HepG2 (cell line): ENCODE results near the gene MUCL3. TPM values are rescaled to one million over a fixed set of nuclear protein-coding genes. Genes with fewer than 3 reads are reported as not detected.

ENCODE experiments used
- CENPX ChIP-seq: sonication (generic); formaldehyde crosslinking; IDR thresholded peaks from 2 replicates; pipeline ENCODE4 v1.9.0; 2021; ENCODE audit warnings: mild to moderate bottlenecking, missing genetic modification reagents, moderate library complexity
- FOXJ3 ChIP-seq: sonication (generic); formaldehyde crosslinking; IDR thresholded peaks from 2 replicates; pipeline ENCODE4 v1.4.0; 2020; ENCODE audit warnings: missing genetic modification reagents, mild to moderate bottlenecking, borderline replicate concordance
- PAWR ChIP-seq: sonication (generic); formaldehyde crosslinking; IDR thresholded peaks from 2 replicates; pipeline ENCODE4 v1.4.0; 2020; ENCODE audit warnings: missing genetic modification reagents, mild to moderate bottlenecking, borderline replicate concordance
- POGZ ChIP-seq: sonication (generic); formaldehyde crosslinking; IDR thresholded peaks from 2 replicates; pipeline ENCODE4 v1.4.0; 2020; ENCODE audit warnings: mild to moderate bottlenecking, missing genetic modification reagents
- RBAK ChIP-seq: sonication (generic); formaldehyde crosslinking; IDR thresholded peaks from 2 replicates; pipeline ENCODE4 v1.5.1; 2020; ENCODE audit warnings: mild to moderate bottlenecking, missing genetic modification reagents
- RFXAP ChIP-seq: sonication (generic); formaldehyde crosslinking; IDR thresholded peaks from 2 replicates; pipeline ENCODE4 v1.4.0; 2020; ENCODE audit warnings: missing genetic modification reagents, borderline replicate concordance
- SOX6 ChIP-seq, 2 experiments: fragments of 450-650 bp in 1 of 2; sonication (generic) in 1 of 2; formaldehyde crosslinking in 1 of 2; IDR thresholded peaks; 2 replicates each; pipeline versions ENCODE4 v1.4.0 to v1.6.1; 2017 to 2020; ENCODE audit warnings: antibody characterized with exemption in 1 of 2, mild to moderate bottlenecking in 1 of 2, missing genetic modification reagents in 1 of 2
- SP5 ChIP-seq: IDR thresholded peaks from 2 replicates; pipeline ENCODE4 v1.6.1; 2016; ENCODE audit warnings: low read depth, borderline replicate concordance
- TEAD2 ChIP-seq: sonication (generic); formaldehyde crosslinking; IDR thresholded peaks from 2 replicates; pipeline ENCODE4 v1.9.0; 2021; ENCODE audit warnings: missing genetic modification reagents
- ZNF207 ChIP-seq: fragments of 450-650 bp; IDR thresholded peaks from 2 replicates; pipeline ENCODE4 v1.6.1; 2016; ENCODE audit warnings: antibody characterized with exemption, borderline replicate concordance
- ZNF33B ChIP-seq: sonication (generic); formaldehyde crosslinking; IDR thresholded peaks from 2 replicates; pipeline ENCODE4 v1.5.1; 2020; ENCODE audit warnings: mild to moderate bottlenecking, missing genetic modification reagents
- ZNF572 ChIP-seq: sonication (generic); formaldehyde crosslinking; IDR thresholded peaks from 2 replicates; pipeline ENCODE4 v1.5.1; 2020; ENCODE audit warnings: mild to moderate bottlenecking, missing genetic modification reagents
- polyA plus RNA-seq, 8 experiments: library from polyadenylated mRNA; depleted of rRNA in 3 of 8; stranded (reverse) in 7 of 8; unstranded in 1 of 8; fragments of >200 nt; fragmentation: Illumina TruSeq in 4 of 8; extraction: Trizol in 4 of 8; gene quantifications; 2 replicates each; pipeline versions ENCODE4 v1.2.1 to v1.2.3, GENCODE V29; 2011 to 2016; ENCODE audit warnings: low read depth in 4 of 8, missing spikeins in 1 of 8, mixed read lengths in 1 of 8; ENCODE audit not compliant: insufficient read depth in 1 of 8
- total RNA-seq, 5 experiments: library from RNA; depleted of rRNA; stranded (reverse); fragments of >200 nt; fragmentation: Illumina TruSeq; extraction: Trizol; gene quantifications; 2 replicates each; pipeline ENCODE4 v1.2.3, GENCODE V29; 2016; ENCODE audit warnings: low read depth in 1 of 5
- TF ChIP-seq, protein P1 (sequence below): sonication (generic); formaldehyde crosslinking; IDR thresholded peaks from 2 replicates; pipeline ENCODE4 v1.4.0; 2020; ENCODE audit warnings: missing genetic modification reagents, low read depth, mild to moderate bottlenecking, borderline replicate concordance
- TF ChIP-seq, protein P2 (sequence below): sonication (generic); formaldehyde crosslinking; IDR thresholded peaks from 2 replicates; pipeline ENCODE4 v1.4.0; 2020; ENCODE audit warnings: mild to moderate bottlenecking, missing genetic modification reagents
- TF ChIP-seq, protein P3 (sequence below): sonication (generic); formaldehyde crosslinking; IDR thresholded peaks from 2 replicates; pipeline ENCODE4 v1.9.0; 2022; ENCODE audit warnings: missing genetic modification reagents, mild to moderate bottlenecking, borderline replicate concordance
- TF ChIP-seq, protein P4 (sequence below): sonication (generic); formaldehyde crosslinking; IDR thresholded peaks from 2 replicates; pipeline ENCODE4 v1.4.0; 2020; ENCODE audit warnings: missing genetic modification reagents
- TF ChIP-seq, protein P5 (sequence below): sonication (generic); formaldehyde crosslinking; IDR thresholded peaks from 2 replicates; pipeline ENCODE4 v1.4.0; 2020; ENCODE audit warnings: missing genetic modification reagents, borderline replicate concordance

Gene MUCL3
- total and polyA plus RNA-seq, 2 of the 13 experiments (the other 11 are each of a cell fraction or from before 2014, with no cell fraction given), result not detected

DNA sequence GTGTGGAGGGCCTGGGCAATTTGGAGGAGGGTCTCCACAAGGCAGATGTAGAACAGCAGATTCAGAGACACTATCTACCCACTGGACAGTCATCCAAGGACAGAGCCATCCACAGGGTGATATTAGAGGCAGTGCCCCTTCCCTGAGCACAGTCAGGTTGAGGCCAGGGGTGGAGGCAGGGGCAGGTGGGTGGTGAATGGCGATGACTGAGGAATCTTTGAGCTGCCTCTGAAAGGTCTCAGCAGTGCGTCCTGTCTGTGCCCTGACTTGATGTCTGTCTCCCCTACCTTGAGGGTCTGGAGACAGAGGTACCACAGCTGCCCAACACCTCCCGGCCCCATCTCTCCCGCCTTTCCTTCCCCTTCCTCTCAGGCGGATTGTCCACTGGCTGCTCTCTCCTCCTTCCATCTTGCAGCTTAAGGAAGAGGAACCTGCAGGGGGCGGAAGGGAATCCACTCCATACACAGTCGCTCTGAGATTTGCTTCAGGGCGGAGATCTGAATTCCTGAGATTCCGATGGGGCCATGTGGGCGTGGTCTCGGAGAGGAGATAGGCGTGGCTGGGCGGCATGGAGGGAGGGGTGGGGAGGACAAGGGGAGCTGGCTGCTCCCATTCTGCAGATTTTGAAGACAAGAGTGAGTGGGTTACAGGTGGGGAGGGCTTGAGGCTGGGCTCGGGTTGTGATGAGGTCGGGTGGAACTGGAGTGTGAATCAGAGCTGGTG lies 1.7 kb downstream of the MUCL3 start (continued):
- TF ChIP-seq, protein P1, sequence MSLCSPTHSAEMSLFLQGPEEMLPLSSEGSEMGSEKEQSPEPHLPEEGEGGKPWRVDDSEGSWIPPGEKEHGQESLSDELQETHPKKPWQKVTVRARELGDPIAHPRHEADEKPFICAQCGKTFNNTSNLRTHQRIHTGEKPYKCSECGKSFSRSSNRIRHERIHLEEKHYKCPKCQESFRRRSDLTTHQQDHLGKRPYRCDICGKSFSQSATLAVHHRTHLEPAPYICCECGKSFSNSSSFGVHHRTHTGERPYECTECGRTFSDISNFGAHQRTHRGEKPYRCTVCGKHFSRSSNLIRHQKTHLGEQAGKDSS (CRISPR knock-in tag), result peak; percentile 59; the same call in 1 of the 2 replicates
- TF ChIP-seq POGZ (CRISPR knock-in tag) (0 out of 2 replicates have a peak, but pooled peaks have one; percentile 25), RBAK (no peak), RFXAP (no peak), PAWR (CRISPR knock-in tag) (no peak), ZNF207 (no peak), SOX6 (IDR thresholded peaks at IDR 0.05) (no peak), SOX6 (CRISPR knock-in tag; IDR thresholded peaks at IDR 0.05) (no peak), SP5 (peak; percentile 99), ZNF572 (0 out of 2 replicates have a peak, but pooled peaks have one; percentile 14), TEAD2 (no peak), CENPX (CRISPR knock-in tag) (no peak), FOXJ3 (CRISPR knock-in tag) (no peak), ZNF33B (CRISPR knock-in tag) (no peak)
- TF ChIP-seq, protein P2, sequence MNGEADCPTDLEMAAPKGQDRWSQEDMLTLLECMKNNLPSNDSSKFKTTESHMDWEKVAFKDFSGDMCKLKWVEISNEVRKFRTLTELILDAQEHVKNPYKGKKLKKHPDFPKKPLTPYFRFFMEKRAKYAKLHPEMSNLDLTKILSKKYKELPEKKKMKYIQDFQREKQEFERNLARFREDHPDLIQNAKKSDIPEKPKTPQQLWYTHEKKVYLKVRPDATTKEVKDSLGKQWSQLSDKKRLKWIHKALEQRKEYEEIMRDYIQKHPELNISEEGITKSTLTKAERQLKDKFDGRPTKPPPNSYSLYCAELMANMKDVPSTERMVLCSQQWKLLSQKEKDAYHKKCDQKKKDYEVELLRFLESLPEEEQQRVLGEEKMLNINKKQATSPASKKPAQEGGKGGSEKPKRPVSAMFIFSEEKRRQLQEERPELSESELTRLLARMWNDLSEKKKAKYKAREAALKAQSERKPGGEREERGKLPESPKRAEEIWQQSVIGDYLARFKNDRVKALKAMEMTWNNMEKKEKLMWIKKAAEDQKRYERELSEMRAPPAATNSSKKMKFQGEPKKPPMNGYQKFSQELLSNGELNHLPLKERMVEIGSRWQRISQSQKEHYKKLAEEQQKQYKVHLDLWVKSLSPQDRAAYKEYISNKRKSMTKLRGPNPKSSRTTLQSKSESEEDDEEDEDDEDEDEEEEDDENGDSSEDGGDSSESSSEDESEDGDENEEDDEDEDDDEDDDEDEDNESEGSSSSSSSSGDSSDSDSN (CRISPR knock-in tag), result no peak
- TF ChIP-seq, protein P3, sequence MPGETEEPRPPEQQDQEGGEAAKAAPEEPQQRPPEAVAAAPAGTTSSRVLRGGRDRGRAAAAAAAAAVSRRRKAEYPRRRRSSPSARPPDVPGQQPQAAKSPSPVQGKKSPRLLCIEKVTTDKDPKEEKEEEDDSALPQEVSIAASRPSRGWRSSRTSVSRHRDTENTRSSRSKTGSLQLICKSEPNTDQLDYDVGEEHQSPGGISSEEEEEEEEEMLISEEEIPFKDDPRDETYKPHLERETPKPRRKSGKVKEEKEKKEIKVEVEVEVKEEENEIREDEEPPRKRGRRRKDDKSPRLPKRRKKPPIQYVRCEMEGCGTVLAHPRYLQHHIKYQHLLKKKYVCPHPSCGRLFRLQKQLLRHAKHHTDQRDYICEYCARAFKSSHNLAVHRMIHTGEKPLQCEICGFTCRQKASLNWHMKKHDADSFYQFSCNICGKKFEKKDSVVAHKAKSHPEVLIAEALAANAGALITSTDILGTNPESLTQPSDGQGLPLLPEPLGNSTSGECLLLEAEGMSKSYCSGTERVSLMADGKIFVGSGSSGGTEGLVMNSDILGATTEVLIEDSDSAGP, result no peak
- TF ChIP-seq, protein P4, sequence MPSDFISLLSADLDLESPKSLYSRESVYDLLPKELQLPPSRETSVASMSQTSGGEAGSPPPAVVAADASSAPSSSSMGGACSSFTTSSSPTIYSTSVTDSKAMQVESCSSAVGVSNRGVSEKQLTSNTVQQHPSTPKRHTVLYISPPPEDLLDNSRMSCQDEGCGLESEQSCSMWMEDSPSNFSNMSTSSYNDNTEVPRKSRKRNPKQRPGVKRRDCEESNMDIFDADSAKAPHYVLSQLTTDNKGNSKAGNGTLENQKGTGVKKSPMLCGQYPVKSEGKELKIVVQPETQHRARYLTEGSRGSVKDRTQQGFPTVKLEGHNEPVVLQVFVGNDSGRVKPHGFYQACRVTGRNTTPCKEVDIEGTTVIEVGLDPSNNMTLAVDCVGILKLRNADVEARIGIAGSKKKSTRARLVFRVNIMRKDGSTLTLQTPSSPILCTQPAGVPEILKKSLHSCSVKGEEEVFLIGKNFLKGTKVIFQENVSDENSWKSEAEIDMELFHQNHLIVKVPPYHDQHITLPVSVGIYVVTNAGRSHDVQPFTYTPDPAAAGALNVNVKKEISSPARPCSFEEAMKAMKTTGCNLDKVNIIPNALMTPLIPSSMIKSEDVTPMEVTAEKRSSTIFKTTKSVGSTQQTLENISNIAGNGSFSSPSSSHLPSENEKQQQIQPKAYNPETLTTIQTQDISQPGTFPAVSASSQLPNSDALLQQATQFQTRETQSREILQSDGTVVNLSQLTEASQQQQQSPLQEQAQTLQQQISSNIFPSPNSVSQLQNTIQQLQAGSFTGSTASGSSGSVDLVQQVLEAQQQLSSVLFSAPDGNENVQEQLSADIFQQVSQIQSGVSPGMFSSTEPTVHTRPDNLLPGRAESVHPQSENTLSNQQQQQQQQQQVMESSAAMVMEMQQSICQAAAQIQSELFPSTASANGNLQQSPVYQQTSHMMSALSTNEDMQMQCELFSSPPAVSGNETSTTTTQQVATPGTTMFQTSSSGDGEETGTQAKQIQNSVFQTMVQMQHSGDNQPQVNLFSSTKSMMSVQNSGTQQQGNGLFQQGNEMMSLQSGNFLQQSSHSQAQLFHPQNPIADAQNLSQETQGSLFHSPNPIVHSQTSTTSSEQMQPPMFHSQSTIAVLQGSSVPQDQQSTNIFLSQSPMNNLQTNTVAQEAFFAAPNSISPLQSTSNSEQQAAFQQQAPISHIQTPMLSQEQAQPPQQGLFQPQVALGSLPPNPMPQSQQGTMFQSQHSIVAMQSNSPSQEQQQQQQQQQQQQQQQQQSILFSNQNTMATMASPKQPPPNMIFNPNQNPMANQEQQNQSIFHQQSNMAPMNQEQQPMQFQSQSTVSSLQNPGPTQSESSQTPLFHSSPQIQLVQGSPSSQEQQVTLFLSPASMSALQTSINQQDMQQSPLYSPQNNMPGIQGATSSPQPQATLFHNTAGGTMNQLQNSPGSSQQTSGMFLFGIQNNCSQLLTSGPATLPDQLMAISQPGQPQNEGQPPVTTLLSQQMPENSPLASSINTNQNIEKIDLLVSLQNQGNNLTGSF, result no peak
- TF ChIP-seq, protein P5, sequence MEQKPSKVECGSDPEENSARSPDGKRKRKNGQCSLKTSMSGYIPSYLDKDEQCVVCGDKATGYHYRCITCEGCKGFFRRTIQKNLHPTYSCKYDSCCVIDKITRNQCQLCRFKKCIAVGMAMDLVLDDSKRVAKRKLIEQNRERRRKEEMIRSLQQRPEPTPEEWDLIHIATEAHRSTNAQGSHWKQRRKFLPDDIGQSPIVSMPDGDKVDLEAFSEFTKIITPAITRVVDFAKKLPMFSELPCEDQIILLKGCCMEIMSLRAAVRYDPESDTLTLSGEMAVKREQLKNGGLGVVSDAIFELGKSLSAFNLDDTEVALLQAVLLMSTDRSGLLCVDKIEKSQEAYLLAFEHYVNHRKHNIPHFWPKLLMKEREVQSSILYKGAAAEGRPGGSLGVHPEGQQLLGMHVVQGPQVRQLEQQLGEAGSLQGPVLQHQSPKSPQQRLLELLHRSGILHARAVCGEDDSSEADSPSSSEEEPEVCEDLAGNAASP (CRISPR knock-in tag), result no peak
